Ammon's horn (tissue), 1 donor: Measurements from ENCODE around the gene OR51B6.
"Not testable (repeated sequence)": the region's sequence is repeated elsewhere in the genome, so short reads cannot be mapped to it uniquely, and the experiment has no call there.

Source experiments
- DNase-seq: peaks from one replicate; pipeline ENCODE4 v3.0.0-alpha.2; 2016; ENCODE audit warnings: low spot score

Gene OR51B6

GRCh38 chr11:5351208-5351607 lies at the start of gene OR51B6:
TSS of gene OR51B6 (plus strand) at chr11:5351508. CDS start at chr11:5351508, 0 bp downstream.
- DNase-seq = no peak

GRCh38 chr11:5301846-5302245 lies 49.5 kb upstream of the OR51B6 start, which contains the start of gene OR51B4:
TSS of gene OR51B4 (minus strand) at chr11:5301946. CDS start at chr11:5301946, 0 bp downstream.
- DNase-seq = no peak

- DNase-seq = no peak
These were observed 47.7 kb upstream of the OR51B6 start for GRCh38 chr11:5303626-5304025.

- DNase-seq = no peak
These were observed 47.3 kb upstream of the OR51B6 start for GRCh38 chr11:5304046-5304445.

- no peak for DNase-seq
These were observed 43.9 kb upstream of the OR51B6 start for GRCh38 chr11:5307256-5308019.

- no peak for DNase-seq
These were observed 40.9 kb upstream of the OR51B6 start for GRCh38 chr11:5310423-5310822.

GRCh38 chr11:5313326-5314023 lies 37.8 kb upstream of the OR51B6 start:
- not testable (repeated sequence) for DNase-seq

GRCh38 chr11:5317292-5317691 lies 34.0 kb upstream of the OR51B6 start:
- DNase-seq = no peak

GRCh38 chr11:5324197-5324596 lies 27.1 kb upstream of the OR51B6 start, which contains the start of gene OR51B2:
TSS of gene OR51B2 (minus strand) at chr11:5324297. CDS start at chr11:5324297, 0 bp downstream.
- no peak for DNase-seq

GRCh38 chr11:5335170-5335569 lies 16.1 kb upstream of the OR51B6 start:
- DNase-seq = no peak

GRCh38 chr11:5336331-5336730 lies 15.0 kb upstream of the OR51B6 start:
- DNase-seq = no peak

GRCh38 chr11:5337253-5337652 lies 14.1 kb upstream of the OR51B6 start:
- not testable (repeated sequence) for DNase-seq

GRCh38 chr11:5339771-5340322 lies 11.5 kb upstream of the OR51B6 start:
- DNase-seq = no peak

- no peak for DNase-seq
These were observed 7.6 kb upstream of the OR51B6 start, which contains the start of gene OR51B5 for GRCh38 chr11:5343474-5344335. TSS of gene OR51B5 (minus strand) at chr11:5343524. CDS start at chr11:5343524, 0 bp downstream.

- DNase-seq = no peak
These were observed 5.5 kb upstream of the OR51B6 start for GRCh38 chr11:5345831-5346230.

- no peak for DNase-seq
These were observed 2.6 kb upstream of the OR51B6 start for GRCh38 chr11:5348551-5349194.

GRCh38 chr11:5349550-5349949 lies 1.8 kb upstream of the OR51B6 start:
- no peak for DNase-seq

- DNase-seq = not testable (repeated sequence)
These were observed 4.7 kb downstream of the OR51B6 start for GRCh38 chr11:5356031-5356430.

- DNase-seq = no peak
These were observed 10.8 kb downstream of the OR51B6 start for GRCh38 chr11:5362017-5362625.

GRCh38 chr11:5363679-5364078 lies 12.4 kb downstream of the OR51B6 start:
- no peak for DNase-seq

GRCh38 chr11:5364214-5364613 lies 12.9 kb downstream of the OR51B6 start:
- DNase-seq = no peak
